ENCODE results near the gene CNST.

CNST gene

GRCh38 chr1:246519514-246519913, 46.7 kb upstream of the CNST start:
- H3K4me2 ChIP-seq (ENCODE audit: low read length), result no peak overlapping the region
- no peak for TF ChIP-seq EZH2phosphoT487 (IDR thresholded peaks at IDR 0.05; ENCODE audit: low read depth)
- no peak for TF ChIP-seq CTCF (IDR thresholded peaks at IDR 0.05; ENCODE audit: low read depth, low read length)
- H3K79me2 ChIP-seq (ENCODE audit: low read length), result no peaks in the 10 kb centered on the region
- H2AFZ ChIP-seq (ENCODE audit: low read depth, low read length), result no peak overlapping the region
- H3K27me3 ChIP-seq (ENCODE audit: low read depth, low read length), result no peaks in the 10 kb centered on the region
- no peak overlapping the region for H3K4me3 ChIP-seq (ENCODE audit: low read length)
- no peaks in the 10 kb centered on the region for H3K4me1 ChIP-seq (ENCODE audit: low read length)
- H3K36me3 ChIP-seq (replicated peaks; ENCODE audit: low read depth, low read length), result no peaks in the 10 kb centered on the region
- H4K20me1 ChIP-seq (ENCODE audit: insufficient read depth, low read length), result no peaks in the 10 kb centered on the region
- peaks cover 36% of the 10 kb centered on the region for H3K9me3 ChIP-seq (ENCODE audit: insufficient read depth, low read length)
- no peak overlapping the region for H3K9ac ChIP-seq (ENCODE audit: low read length)
- no peak overlapping the region for H3K27ac ChIP-seq (ENCODE audit: low read length)

- H3K4me1 ChIP-seq (ENCODE audit: low read length), result 0 out of 2 replicates have a peak, but pooled peaks cover 4% of the 10 kb centered on the region
- no peak overlapping the region for H3K27ac ChIP-seq (ENCODE audit: low read length)
- no peak overlapping the region for H3K4me3 ChIP-seq (ENCODE audit: low read length)
- TF ChIP-seq EZH2phosphoT487 (IDR thresholded peaks at IDR 0.05; ENCODE audit: low read depth) (no peak), CTCF (IDR thresholded peaks at IDR 0.05; ENCODE audit: low read depth, low read length) (no peak)
- H2AFZ ChIP-seq (ENCODE audit: low read depth, low read length), result no peak overlapping the region
- H3K9ac ChIP-seq (ENCODE audit: low read length), result no peak overlapping the region
- peaks cover 3% of the 10 kb centered on the region; the same call in 1 of the 2 replicates for H3K9me3 ChIP-seq (ENCODE audit: insufficient read depth, low read length)
- no peaks in the 10 kb centered on the region for H4K20me1 ChIP-seq (ENCODE audit: insufficient read depth, low read length)
- no peaks in the 10 kb centered on the region for H3K79me2 ChIP-seq (ENCODE audit: low read length)
- H3K4me2 ChIP-seq (ENCODE audit: low read length), result no peak overlapping the region
- no peaks in the 10 kb centered on the region for H3K36me3 ChIP-seq (replicated peaks; ENCODE audit: low read depth, low read length)
- no peaks in the 10 kb centered on the region for H3K27me3 ChIP-seq (ENCODE audit: low read depth, low read length)
These were observed 39.9 kb upstream of the CNST start for GRCh38 chr1:246526380-246526779.

GRCh38 chr1:246526915-246527314, 39.3 kb upstream of the CNST start:
- no peak overlapping the region for H3K4me3 ChIP-seq (ENCODE audit: low read length)
- H2AFZ ChIP-seq (ENCODE audit: low read depth, low read length), result peak overlapping the region; percentile 39; the same call in 1 of the 2 replicates
- TF ChIP-seq EZH2phosphoT487 (IDR thresholded peaks at IDR 0.05; ENCODE audit: low read depth), result no peak
- no peak for TF ChIP-seq CTCF (IDR thresholded peaks at IDR 0.05; ENCODE audit: low read depth, low read length)
- H3K36me3 ChIP-seq (replicated peaks; ENCODE audit: low read depth, low read length), result no peaks in the 10 kb centered on the region
- H3K27ac ChIP-seq (ENCODE audit: low read length), result no peak overlapping the region
- no peak overlapping the region for H3K4me2 ChIP-seq (ENCODE audit: low read length)
- 0 out of 2 replicates have a peak, but pooled peaks cover 4% of the 10 kb centered on the region for H3K4me1 ChIP-seq (ENCODE audit: low read length)
- no peaks in the 10 kb centered on the region for H3K79me2 ChIP-seq (ENCODE audit: low read length)
- peaks cover 3% of the 10 kb centered on the region; the same call in 1 of the 2 replicates for H3K9me3 ChIP-seq (ENCODE audit: insufficient read depth, low read length)
- no peaks in the 10 kb centered on the region for H3K27me3 ChIP-seq (ENCODE audit: low read depth, low read length)
- no peaks in the 10 kb centered on the region for H4K20me1 ChIP-seq (ENCODE audit: insufficient read depth, low read length)
- no peak overlapping the region for H3K9ac ChIP-seq (ENCODE audit: low read length)

- H2AFZ ChIP-seq (ENCODE audit: low read depth, low read length), result peak overlapping the region; percentile 39; the same call in 1 of the 2 replicates
- no peaks in the 10 kb centered on the region for H3K79me2 ChIP-seq (ENCODE audit: low read length)
- H3K4me2 ChIP-seq (ENCODE audit: low read length), result no peak overlapping the region
- H3K4me1 ChIP-seq (ENCODE audit: low read length), result 0 out of 2 replicates have a peak, but pooled peaks cover 4% of the 10 kb centered on the region
- no peaks in the 10 kb centered on the region for H3K27me3 ChIP-seq (ENCODE audit: low read depth, low read length)
- H3K9ac ChIP-seq (ENCODE audit: low read length), result no peak overlapping the region
- H3K9me3 ChIP-seq (ENCODE audit: insufficient read depth, low read length), result peaks cover 3% of the 10 kb centered on the region; the same call in 1 of the 2 replicates
- H3K4me3 ChIP-seq (ENCODE audit: low read length), result no peak overlapping the region
- H3K36me3 ChIP-seq (replicated peaks; ENCODE audit: low read depth, low read length), result no peaks in the 10 kb centered on the region
- no peak for TF ChIP-seq CTCF (IDR thresholded peaks at IDR 0.05; ENCODE audit: low read depth, low read length)
- TF ChIP-seq EZH2phosphoT487 (IDR thresholded peaks at IDR 0.05; ENCODE audit: low read depth), result no peak
- H3K27ac ChIP-seq (ENCODE audit: low read length), result no peak overlapping the region
- no peaks in the 10 kb centered on the region for H4K20me1 ChIP-seq (ENCODE audit: insufficient read depth, low read length)
These were observed 38.7 kb upstream of the CNST start for GRCh38 chr1:246527402-246528088.
